GM21717 (cell line): ENCODE measurements around the gene METTL9.
"Not testable (repeated sequence)": the region's sequence is repeated elsewhere in the genome, so short reads cannot be mapped to it uniquely, and the experiment has no call there.

ENCODE experiments used
- ATAC-seq: cut with Tn5 transposase; IDR thresholded peaks from one replicate; pipeline ENCODE4 v1.9.1; 2021; ENCODE audit warnings: mild to moderate bottlenecking, moderate library complexity; ENCODE audit not compliant: unreplicated experiment

Gene METTL9

DNA sequence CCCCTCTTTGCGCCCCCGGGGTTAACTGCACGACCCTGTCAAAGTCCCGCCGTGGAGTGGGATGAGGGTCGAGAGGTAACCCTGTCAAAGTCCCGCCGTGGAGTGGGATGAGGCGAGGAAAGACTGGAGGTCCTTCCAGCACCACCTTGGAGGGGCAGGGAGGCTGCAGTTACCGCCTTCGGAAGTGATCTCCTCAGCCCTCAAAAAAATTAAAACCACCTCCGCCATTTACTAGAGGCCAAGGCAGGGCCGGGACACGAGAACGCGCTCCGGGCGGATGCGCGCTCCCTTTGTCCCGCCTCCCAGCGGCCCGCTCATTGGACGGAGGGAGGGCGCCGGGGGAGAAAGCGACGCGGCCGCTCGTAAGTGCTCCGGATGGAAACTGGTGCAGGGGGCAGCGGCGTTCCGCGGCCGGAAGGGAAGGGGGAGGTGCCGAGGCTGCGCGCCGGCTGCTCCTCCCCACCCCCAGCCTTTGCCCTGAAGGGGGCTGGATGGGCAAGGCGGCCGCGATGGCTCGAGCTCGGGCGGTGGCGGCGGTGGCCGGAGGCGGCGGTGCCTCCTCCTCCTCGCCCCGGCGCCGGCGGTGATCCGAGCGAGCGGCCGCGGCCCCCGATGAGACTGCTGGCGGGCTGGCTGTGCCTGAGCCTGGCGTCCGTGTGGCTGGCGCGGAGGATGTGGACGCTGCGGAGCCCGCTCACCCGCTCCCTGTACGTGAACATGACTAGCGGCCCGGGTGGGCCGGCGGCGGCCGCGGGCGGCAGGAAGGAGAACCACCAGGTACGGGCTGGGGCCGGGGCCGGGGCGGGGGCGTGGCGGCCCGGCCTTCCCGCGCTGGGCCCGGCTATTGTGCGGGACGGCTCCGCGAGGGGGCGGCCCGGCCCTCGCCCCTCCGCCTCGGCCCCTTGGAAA, at the start of gene METTL9:
TSS of gene METTL9 (plus strand) at position 456 of the 909 bp plus-strand sequence. CDS start at position 613, 157 bp downstream.
- ATAC-seq = peak; percentile 86

DNA sequence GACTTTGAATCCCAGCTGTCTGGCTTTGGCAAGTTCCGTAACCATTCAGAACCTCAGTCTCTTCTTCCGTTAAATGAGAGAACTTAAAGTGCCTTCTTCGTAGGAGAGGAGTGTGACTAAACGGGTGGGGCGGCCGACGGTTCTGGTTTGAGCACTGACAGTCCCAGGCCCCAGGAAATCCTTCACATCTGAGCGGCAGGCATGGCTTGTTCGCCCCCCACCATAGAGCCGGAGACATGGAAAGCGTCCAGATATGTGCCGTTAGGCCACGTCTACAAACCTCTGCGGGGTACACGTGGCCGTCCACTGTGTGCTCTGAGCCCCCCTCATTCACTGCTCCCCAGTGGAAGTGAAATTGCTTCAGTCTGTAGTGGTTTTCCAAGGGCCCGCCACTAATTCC, 49.4 kb upstream of the METTL9 start:
- not testable (repeated sequence) for ATAC-seq

DNA sequence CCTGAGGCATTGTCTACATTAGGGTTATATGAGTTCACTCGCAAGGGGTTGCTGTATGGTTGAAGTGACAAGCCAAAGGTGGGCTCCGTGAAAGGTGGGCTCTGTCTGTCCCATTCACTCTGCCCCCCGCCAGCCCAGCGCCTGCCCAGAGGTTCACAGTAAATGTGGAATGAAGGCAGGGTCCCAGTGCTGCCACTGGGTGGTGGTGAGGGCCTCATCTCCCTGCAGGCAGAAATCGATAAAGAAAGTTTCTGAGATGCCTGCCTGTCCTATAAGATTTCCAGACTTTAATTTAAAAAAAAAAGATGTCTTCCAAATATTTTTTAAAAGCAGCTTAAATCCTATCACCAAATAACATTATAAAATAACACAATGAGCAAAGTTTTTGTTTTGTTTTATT, 48.9 kb upstream of the METTL9 start:
- not testable (repeated sequence) for ATAC-seq

DNA sequence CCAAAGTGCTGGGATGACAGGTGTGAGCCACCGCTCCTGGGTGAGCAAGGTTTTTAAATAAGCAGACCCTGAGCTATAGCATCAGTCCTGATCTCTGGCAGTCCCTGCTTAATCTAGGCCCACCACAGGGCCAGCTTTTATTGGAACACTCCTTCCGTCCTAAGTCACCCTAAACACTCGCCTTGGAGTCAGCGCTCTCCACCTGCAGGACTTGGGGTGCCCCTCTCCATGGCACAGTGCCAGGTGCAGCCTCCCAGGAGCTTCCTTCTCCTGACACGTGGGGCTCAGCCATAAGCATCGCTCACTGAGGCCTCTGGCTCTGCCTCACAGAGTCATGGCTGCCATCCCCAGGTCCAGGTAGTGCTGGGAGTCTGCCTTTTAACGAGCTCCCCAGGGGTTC, 48.3 kb upstream of the METTL9 start:
- not testable (repeated sequence) for ATAC-seq

DNA sequence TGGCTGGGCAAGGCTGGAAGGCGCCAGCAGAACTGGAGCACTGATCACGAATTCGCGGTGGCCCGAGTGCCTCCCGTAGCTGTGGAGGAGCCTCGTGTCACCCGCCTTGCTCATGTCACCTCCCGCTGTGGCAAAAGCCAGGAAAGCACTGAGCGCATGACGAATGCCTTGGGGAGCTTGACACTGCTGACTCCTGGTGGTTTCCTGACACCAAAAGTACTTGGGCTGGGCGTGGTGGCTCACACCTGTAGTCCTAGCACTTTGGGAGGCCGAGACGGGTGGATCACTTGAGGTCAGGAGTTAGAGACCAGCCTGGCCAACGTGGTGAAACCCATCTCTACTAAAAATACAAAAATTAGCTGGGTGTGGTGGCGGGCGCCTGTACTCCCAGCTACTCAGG, 47.8 kb upstream of the METTL9 start:
- ATAC-seq = not testable (repeated sequence)

DNA sequence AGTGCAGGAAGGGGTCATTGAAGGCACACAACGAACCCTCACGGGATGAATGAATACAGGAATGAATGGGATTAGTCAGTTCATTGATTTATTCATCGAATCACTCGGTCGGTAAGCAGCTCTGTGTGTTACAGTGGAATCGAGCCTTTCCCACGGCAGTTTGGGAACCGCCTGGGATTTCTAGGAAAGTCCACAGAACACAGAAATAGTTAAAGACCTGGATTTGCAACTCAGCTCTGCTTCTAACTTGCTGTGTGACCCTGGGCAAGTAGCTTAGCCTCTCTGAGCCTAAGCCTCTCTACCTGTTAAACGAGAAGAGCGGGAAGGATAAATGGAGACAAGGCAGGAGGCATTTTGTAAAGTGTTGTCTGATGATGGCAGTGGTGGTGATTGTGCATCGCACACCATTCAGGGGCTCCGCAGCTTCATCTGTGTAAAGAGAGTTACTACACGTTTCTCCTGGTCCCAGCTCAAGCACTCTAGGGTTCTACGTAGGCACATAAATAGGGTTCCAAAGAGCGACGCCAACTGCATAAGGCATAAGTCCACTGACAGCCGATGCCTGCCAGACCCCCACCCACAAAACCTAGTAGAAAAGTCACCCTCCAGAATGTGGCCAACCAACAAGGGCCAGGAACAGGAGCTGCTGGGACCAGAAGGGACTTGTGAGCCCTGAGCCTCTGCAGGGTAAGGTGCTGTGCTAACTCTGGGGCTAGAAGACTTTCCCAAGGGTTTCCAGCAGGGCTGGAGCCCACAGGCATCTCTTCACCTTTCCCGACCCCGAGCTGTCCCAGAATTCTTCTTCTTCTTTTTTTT, 45.7 kb upstream of the METTL9 start:
- ATAC-seq = not testable (repeated sequence)

DNA sequence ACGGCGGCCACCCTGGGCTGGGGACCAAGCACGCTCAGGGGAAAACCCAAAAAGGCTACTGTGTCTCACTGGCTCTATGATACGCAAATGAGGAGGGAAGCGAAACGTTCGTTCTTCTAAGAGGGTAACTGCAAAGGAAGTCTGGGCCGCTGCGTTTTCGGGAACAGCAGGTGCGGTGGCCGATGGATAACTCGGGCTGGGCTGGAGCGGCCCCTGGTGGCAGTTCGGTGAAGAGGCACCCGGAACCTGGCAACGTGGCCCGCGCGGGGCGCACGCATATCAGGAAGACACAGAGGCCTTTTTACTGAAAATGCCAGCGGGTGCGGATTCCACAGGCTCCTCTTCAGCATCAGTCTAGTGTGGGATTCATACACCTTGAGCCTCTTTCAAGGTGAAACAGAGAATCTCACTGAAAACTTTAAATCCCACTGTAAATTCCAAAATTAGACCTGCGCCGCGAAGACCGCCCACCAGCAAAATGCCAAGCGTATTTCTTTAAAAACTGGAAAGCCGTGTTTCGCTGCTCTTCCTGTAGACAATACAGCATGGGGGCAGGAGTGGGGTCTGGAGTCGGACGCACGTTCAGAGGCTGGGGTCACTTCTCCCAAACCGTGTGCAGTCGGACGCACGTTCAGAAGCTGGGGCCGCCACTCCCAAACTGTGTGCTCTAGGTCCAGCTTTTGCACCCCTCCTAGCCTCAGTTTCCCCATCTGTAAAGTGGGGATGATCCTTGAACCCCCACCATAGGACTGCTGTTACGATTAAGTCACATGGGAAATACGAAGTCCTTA, 44.4 kb upstream of the METTL9 start:
- peak; percentile 96 for ATAC-seq

DNA sequence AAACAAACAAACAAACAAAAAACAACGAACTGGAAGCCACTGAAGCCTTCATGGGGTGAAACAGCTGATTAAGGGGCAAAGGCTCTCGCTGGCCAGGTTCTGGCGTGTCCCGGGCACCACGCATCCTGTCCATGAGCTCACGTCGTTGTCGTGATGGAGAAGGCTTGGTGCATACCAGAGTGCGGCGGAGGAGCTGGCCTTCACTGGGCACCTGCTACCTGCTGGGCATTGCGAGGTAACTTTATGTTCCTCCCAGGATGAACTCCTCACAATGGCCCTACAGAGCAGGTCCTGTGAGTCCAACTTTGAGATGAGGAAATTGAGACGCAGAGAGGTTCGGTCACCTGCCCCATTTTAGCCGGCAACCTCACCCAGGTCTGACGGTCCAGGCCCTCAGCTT, 43.8 kb upstream of the METTL9 start:
- ATAC-seq = not testable (repeated sequence)

DNA sequence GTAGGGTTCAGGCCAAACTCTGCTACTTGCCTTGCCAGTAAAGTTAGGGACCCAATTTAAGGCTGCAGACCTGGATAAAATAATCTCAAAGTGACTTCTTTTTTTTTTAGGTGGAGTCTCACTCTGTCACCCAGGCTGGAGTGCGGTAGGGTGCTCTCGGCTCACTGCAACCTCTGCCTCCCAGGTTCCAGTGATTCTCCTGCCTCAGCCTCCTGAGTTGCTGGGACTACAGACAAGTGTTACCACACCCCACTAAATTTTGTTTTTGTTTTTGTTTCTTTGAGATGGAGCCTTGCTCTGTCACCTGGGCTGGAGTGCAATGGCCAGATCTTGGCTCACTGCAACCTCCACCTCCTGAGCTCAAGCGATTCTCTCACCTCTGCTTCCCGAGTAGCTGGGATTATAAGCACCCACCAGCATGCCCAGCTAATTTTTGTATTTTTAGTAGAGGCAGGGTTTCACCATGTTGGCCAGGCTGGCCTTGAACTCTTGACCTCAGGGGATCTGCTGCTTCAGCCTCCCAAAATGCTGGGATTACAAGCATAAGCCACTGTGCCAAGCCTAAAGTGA, 43.3 kb upstream of the METTL9 start:
- not testable (repeated sequence) for ATAC-seq

DNA sequence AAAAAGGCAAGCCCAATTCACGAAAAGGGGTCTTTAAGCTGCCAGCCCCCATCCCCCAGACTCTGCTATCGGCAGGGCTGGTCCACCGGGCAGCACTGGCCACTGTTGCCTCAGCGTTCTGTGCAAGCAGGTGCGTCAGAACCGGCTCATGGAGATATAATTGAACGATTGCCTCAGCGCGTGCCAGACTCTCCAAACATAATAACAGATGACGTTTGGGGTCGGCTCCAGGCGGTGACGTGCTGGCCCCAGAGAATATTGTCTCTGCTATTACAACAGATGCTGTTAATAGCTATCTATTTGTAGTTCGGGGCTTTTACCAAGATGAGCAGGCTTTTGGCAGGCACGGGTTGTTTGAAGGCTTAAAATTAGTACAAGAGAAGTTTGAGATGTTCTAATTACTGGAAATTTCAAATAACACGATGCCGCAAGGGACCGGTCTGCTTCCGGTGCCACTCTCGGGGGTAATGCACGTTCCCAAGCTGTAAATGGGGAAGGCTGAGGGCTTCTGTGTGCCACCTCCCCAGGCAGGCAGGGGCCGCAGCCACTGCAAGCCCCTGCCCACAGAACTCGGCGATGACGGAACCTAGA, 42.6 kb upstream of the METTL9 start:
- not testable (repeated sequence) for ATAC-seq

DNA sequence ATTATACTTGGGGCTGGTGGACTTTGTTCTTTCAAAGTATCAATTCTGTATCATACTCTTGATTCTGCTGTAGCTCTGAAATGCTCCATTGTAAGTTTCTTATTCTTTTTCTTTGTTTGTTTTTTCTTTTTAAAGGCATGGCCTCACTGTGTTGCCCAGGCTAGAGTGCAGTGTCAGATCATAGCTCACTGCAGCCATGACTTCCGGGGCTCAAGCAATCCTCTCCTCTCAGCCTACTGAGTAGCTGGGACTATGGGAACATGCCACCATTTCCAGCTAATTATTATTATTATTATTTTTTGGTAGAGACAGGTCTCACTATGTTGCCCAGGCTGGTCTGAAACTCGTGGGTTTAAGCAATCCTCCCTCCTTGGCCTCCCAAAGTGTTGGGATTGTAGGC, 38.9 kb upstream of the METTL9 start:
- ATAC-seq = no peak

DNA sequence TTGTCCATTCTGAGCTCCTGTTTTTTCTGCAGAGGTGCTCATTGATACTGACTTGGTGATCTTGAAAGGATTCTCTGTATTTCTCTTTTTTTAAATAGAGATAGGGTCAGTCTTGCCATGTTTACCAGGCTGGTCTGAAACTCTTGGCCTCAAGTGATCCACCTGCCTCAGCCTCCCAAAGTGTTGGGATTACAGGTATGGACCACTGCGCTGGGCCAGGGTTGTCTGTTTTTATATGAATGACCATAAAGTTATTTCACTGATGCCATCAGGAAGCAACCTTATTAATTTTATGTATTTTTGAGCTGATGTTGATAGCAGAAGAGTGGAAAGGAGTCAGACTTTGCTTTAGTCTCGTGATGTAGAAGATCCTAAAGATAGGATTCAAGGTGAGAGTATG, 35.7 kb upstream of the METTL9 start:
- no peak for ATAC-seq

DNA sequence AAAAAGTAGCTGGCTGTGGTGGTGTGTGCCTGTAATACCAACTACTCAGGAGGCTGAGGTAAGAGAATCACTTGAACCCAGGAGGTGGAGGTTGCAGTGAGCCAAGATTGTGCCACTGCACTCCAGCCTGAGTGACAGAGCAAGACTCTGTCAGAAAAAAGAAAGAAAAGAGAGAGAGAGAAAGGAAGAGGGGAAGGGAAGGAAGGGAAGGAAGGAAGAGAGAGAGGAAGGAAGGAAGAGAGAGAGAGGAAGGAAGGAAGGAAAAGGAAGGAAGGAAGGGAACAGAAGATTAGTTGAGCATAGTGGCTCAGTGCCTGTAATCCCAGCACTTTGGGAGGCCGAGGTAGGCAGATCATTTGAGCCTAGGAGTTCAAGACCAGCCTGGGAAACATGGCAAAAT, 35.0 kb upstream of the METTL9 start:
- ATAC-seq = not testable (repeated sequence)

DNA sequence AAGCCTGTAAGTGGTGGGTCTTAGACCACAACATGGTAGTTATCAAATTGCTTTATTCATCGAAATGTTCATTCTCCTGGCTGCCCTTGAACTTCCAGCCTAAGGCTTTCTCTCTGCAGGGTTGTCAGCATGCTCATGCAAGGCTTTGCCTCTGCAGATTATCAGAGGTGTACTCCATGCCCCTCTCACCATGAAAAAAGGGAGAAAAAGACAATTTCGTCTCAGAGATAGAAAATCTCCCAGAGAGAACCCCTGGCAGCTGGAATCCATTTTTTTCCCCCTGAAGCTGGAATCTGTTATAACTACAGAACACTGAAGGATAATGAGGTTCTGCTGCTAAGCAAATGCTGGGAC, 33.9 kb upstream of the METTL9 start:
- no peak for ATAC-seq

DNA sequence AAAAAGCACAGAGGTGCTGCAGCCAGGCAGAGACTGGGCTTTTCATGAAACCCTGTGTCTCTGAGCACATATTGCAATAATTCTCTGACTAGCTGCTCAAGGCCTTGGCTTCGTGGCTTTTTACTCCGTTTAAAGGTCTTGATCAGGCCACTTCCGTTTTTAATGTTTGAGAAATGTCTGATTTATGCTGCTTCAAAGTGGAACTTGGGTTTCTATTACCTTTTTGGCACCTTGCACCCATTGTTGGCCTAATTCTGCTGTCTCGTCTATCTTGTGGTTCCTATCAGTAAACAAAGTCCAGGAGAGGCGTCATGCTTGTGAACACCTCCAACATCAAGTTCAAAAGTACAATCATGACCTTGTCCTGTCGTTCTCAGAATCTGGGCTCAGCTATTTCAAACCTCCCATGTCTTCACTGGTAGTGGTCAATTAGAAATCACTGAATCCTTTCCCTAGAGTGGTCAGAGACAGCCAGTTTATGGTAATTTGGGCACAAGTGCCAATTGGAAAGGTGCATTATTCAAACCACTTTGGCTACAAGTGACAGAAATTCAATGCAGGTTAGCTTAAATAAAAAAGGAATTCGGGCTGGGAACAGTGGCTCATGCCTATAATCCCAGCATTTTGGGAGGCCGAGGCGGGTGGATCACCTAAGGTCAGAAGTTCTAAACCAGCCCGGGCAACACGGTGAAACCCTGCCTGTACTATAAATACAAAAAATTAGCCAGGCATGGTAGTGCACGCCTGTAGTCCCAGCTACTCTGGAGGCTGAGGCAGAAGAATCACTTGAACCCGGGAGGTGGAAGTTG, 33.3 kb upstream of the METTL9 start:
- no peak for ATAC-seq

DNA sequence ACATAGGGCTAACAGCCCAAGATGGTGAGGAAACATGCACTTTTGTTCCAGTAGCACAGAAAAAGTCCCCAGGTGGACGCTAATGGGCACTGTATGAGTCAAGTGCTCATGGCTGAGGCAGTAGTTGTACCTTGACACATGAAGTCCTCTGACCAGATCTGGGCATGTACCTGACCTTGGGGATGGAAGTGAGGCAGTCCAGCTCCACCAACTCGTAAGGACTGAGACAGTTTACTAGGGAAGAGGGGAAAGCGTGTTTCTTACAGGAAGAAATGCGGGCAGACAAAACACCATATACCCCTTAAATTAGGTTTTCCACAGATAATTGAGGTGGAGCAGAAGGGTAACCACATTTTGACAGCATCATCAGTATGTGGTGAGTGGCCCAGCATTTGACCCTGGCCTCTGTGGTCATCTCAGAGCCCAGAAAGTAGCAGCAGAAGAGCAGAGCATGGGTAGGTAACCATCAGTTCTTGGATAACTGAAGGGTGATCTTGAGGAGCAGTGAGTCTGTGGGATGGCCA, 32.4 kb upstream of the METTL9 start:
- no peak for ATAC-seq

DNA sequence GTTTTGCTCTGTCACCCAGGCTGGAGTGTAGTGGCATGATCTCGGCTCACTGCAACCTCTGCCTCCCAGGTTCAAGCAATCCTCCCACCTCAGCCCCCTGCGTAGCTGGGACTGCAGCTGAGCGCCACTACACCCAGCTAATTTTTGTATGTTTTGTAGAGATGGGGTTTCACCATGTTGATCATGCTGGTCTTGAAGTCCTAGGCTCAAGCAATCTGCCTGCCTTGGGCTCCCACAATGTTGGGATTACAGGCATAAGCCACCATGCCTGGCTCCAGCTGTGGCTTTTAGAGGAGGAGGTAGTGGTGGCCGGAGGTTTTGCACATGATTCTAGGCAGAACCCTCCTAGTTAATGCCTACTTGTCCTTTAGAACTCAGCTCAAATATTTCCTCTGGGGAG, 31.9 kb upstream of the METTL9 start:
- not testable (repeated sequence) for ATAC-seq

DNA sequence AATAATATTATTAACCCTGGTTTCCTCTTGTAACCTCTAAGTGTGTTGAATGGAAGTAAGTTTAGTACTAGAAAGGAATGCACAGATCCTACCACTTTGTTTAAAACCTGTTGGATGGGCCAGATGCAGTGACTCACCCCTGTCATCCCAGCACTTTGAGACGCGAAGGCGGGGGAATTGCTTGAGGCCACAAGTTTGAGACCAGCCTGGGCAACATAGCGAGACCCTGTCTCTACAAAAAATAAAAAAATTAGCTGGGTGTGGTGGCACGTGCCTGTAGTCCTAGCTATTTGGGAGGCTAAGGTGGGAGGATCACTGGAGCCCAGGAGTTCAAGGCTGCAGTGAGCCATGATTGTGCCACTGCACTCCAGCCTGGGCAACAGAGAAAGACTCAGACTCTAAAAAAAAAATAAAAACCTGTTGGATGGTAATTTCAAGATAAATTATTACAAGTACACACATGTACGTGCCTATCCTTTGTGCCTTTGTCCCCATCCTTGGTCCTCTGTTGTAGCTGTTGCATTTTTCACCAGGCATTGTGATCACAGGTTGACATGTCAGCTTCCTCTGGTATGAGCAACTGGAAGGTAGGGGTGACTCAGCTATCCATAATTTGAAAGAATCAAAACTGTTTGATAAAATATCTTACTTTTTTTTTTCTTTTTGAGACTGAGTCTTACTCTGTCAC, 30.7 kb upstream of the METTL9 start:
- no peak for ATAC-seq

DNA sequence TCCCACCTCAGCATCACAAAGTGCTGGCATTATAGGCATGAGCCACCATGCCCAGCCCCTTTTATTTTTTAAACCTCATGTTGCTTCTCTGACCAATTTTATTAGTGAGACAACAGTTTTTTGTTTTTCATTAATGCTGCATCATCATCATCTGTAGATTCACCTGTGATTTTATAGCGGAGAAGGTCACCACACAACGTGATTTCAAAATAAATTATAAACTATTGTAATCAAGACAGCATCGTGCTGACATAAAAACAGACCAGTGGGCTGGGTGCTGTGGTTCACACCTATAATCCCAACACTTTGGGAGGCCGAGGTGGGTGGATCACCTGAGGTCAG, 28.7 kb upstream of the METTL9 start:
- ATAC-seq = no peak
